RPMI8226 (cell line): ENCODE measurements around the gene RPL27.
"Not testable (repeated sequence)": the region's sequence is repeated elsewhere in the genome, so short reads cannot be mapped to it uniquely, and the experiment has no call there.

Source experiments
- DNase-seq: peaks from one replicate; pipeline ENCODE4 v3.0.0-alpha.2; 2015

Gene RPL27

DNA sequence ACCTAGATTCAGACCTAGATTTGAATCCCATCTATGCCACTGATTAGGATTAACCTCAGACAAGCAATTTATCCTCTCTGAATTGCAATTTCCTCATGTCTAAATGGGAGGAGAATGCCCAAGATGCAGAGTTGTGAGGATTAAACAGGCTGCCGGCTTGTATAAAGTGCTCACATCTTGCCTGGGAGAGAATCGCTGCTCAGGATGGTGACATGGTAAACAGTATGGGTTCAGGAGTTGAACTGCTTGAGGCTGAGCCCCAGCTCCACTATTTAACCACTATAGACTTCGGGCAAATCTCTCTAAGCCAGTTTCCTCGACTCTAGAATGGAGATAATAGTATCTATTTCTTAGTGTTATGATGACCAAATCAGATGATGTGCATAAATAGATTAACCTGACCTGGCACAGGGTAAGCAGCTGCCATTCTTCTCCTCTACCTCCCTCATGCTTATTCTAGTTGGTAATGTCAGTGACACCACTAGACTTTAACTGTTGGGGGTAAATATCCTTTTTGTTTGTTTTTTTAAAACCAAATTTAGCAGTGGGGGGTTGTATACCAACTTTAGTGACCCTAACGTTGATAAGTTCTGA is 732 bp upstream of the RPL27 start:
- DNase-seq: no peak

GRCh38 chr17:42999003-42999525 is 845 bp downstream of the RPL27 start:
- no peak for DNase-seq

DNA sequence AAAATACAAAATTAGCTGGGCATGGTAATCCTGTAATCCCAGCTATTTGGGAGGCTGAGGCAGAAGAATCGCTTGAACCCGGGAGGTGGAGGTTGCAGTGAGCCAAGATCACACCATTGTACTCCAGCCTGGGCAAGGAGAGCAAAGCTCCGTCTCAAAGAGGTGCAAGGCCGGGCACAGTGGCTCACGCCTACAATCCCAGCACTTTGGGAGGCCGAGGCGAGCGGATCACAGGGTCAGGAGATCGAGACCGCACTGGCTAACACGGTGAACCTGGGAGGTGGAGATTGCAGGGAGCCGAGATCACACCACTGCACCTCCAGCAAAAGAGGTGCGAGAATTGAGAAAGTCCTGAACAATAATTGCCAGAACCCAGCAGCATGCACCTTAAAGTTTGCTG is 2.7 kb downstream of the RPL27 start:
- not testable (repeated sequence) for DNase-seq

DNA sequence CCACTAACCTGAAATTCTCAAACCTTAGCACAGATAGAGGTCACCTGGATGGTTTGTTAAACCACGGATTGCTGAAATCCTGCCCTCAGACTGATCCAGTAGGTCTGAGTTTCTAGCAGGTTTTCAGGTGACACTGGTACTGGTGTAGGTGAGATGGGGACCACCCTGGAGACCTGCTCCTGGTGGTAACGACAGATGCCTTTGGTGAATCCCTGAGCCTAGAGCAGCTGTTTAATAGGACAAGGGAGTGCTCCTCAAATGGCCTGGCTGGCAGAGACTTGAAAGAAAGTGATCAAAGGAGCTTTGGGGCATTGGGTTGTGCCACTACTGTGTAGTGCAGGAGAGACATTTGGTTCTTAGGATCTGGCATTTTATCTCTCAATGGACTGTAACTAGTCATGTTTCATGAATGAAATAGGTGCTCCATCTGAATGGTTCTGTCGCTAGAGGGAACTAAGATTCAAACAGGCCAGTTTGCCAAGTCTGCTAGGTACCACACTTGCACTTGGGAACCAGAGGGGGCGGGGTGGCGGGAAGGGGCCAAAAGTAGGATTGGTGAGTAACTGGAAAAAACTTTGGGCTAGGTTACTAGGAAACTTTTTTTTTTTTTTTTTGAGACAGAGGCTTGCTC is 5.4 kb downstream of the RPL27 start:
- no peak for DNase-seq

DNA sequence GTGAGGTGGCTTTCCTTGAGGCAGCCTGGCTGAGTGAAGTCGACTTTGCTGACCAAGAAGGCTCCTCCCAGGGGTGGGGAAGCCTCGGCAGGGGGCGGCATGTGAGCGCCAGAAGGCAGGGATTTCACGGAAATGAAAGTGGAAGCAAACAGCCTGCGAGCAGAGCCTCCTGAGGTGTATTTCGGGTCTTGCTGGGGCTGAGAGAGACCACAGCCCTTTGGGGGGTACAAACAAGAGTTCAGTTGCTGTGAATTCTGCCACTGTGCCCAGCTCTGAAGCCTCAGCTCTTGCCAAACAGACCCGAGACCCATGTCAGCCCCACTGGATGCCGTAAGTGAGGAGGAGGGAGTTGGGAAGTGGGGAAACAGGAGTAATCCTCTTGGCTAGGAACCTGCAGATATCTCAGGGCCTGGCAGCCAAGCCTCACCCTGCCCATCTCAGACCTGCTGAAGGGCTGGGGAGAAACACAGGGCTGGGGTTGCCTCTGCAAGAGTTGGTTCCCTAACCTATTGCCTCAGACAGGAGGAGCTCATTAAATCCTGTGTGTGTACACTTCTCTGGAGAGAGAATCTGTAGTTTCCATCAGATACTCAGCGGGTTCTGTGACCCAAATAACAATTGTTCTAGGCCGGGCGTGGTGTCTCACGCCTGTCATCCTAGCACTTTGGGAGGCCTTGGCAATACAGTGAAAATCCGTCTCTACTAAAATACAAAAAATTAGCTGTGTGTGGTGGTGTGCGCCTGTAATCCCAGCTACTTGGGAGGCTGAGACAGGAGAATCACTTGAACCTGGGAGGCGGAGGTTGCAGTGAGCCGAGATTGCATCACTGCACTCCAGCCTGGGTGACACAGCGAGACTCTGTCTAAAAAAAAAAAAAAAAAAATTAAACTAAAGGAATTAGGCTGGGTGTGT is 8.7 kb downstream of the RPL27 start, which contains the start of gene IFI35:
TSS of gene IFI35 (plus strand) at position 146 of the 913 bp plus-strand sequence. CDS start at position 310, 164 bp downstream.
- DNase-seq: peak; percentile 92

- DNase-seq: no peak
Measured at GRCh38 chr17:43010667-43011308, 12.6 kb downstream of the RPL27 start.

DNA sequence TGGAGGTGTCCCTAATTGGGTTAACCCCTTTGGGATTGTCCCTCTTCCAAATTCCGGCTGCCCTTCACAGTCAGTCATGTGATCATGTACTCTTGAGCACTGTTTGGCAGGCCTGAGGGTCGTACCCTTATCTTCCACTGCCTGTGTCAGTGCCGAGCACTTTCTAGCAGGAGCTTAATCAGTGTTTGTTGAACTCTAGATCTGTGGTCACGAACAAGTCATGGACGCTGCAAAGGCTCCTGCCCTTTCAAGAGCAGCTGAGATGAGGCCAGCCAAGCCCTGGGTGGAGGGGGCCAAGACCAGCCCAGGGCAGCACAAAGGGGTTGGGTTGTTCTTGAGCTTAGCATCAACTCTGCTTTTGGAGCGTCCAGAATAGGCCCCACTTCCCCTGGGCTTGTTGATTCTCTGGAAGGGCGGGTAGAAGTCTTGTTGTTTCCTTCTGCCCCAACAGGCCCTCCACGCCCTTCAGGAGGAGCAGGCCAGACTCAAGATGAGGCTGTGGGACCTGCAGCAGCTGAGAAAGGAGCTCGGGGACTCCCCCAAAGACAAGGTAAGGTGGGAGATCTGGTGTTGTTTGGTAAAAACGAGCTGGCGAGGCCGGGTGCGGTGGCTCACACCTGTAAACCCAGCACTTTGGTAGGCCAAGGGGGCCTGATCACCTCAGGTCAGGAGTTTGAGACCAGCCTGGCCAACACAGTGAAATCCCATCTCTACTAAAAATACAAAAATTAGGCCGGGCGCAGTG is 13.7 kb downstream of the RPL27 start:
- no peak for DNase-seq

GRCh38 chr17:43013296-43013695 is 15.1 kb downstream of the RPL27 start:
- no peak for DNase-seq

DNA sequence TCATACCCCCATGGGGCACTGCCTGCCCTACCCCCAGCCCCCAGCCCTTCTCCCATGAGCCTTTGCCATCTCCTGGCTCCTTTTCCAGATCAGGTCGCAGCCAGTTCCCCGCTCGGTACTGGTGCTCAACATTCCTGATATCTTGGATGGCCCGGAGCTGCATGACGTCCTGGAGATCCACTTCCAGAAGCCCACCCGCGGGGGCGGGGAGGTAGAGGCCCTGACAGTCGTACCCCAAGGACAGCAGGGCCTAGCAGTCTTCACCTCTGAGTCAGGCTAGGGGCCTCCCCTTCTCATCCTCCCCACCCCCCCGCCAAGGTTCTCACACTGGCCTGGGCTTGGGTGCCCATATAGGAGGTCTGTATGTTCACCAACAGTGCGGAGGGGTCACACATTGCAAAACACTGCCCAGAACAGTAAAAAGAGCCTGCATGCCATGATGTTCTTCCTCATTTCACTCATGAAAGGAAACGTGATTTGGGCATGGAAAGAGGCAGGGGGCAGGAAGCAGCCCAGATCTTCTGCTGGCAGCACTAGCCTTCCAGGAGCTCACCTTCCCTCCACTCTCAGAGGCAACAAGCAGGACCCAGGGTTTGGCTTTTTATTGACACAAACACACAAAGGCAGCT is 15.9 kb downstream of the RPL27 start:
- DNase-seq: no peak

DNA sequence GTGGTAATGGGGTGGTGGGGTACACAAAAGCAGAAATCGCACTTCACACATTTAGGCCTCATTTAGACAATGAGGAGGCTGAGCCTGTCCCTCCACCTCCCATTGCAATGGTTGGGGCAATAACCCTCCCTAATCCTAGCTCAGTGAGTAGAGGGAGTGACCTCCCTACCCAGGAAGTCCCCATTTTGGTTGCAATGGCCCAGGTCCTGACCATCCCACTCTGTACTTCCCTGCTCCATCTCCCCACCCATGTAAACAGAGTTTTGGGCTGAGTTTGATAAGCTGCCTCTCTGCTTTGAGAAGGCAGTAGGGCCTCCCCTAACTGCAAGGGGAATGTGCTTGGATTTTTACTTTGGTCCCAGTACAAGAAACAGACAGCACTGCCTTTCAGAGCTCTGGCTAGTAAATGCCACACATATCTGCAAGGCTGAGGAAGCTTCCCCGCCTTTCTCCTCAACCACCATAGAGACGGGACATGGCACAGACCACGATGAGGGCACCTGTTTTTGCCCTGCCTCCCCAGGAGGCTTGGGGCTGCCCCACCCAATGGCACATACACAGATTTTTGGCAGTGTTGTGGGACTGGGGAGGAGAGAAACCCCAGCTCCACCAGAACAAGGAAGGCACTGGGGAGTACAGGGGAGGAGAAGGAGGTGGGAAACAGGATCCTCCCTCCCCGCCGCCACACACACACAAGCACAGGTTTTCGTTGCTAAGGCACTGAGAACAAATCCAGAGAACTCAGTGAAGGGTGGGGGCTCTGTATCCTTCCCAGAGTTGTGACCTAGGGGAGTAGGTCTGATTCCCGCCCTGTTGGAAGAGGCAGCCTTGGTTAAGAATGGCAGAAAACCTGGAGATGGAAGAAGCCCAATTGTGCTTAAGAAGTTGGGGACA is 16.7 kb downstream of the RPL27 start:
- no peak for DNase-seq

GRCh38 chr17:43015579-43015978 is 17.4 kb downstream of the RPL27 start:
- DNase-seq: no peak

DNA sequence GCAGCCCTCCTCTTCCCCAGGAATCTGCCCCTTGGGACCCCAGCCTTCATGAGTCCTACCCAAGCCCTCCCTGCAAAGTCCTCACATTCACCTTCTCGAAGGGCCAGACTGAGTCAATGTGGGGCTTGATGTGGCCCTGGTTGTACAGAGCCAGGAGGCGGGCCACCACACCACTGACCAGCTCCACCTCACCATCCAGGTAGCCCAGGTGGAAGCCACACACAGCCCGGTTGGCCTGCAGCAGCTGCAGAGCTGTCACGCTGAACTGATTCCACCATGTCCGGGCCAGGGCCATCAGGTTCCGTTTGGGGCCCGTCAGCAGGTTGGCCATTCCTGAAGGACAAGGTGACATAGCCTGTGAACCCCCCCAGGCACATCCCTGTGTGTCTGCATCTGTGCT is 18.0 kb downstream of the RPL27 start:
- no peak for DNase-seq

GRCh38 chr17:43018008-43018853 is 20.0 kb downstream of the RPL27 start:
- DNase-seq: peak; percentile 38

- DNase-seq: no peak
Measured at GRCh38 chr17:43018932-43019331, 20.7 kb downstream of the RPL27 start.

DNA sequence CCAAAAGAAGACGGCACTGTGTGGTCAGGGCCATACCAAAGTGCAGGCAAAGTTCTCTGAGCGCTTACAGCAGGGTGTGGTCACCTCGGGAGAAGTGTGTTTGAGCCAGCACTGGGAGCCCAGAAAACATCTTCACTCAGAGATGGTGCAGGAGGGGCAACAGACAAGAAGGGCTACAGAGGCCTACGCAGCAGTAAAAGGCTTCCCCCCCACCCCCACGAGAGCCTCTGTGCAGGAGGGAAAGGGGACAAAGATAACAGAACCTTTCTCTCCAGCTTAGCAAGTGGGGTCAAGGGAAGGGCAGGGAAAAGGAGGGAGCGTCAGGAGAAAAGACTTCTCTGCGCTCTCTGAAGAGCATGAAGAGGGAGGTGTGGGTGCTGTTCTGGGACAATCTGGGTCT is 21.2 kb downstream of the RPL27 start:
- DNase-seq: no peak

- DNase-seq: no peak
Measured at GRCh38 chr17:43020030-43020621, 21.9 kb downstream of the RPL27 start.

- DNase-seq: no peak
Measured at GRCh38 chr17:43020789-43021740, 22.8 kb downstream of the RPL27 start.
